Neural progenitor cell (in vitro differentiated cells): Measurements from ENCODE around the gene MED25. TPM values are rescaled to one million over a fixed set of nuclear protein-coding genes. Genes with fewer than 3 reads are reported as not detected.

Experiments
- DNase-seq: peaks from one replicate; pipeline ENCODE4 v3.0.0-alpha.2; 2016; ENCODE audit warnings: low spot score
- H2AFZ ChIP-seq: fragments of 200-600 bp; sonication (generic); replicated peaks from 2 replicates; pipeline ENCODE4 v1.6.1; 2016; ENCODE audit warnings: antibody characterized with exemption
- H3F3A ChIP-seq: fragments of 200-600 bp; sonication (generic); 2 replicates; pipeline ENCODE4 v1.6.1; 2016; ENCODE audit warnings: antibody characterized with exemption, low read depth
- H3K27ac ChIP-seq: fragments of 200-600 bp; sonication (generic); 2 replicates; pipeline ENCODE4 v1.5.1; 2016; ENCODE audit warnings: mild to moderate bottlenecking
- H3K27me3 ChIP-seq: fragments of 200-600 bp; sonication (generic); 2 replicates; pipeline ENCODE4 v1.6.1; 2016; ENCODE audit warnings: mild to moderate bottlenecking, moderate library complexity
- H3K36me3 ChIP-seq: fragments of 200-600 bp; sonication (generic); 2 replicates; pipeline ENCODE4 v1.5.1; 2016
- H3K4me1 ChIP-seq: fragments of 200-600 bp; sonication (generic); 2 replicates; pipeline ENCODE4 v1.6.1; 2016; ENCODE audit warnings: mixed run types
- H3K4me2 ChIP-seq: fragments of 200-600 bp; sonication (generic); 2 replicates; pipeline ENCODE4 v1.6.1; 2016
- H3K4me3 ChIP-seq: fragments of 200-600 bp; sonication (generic); 2 replicates; pipeline ENCODE4 v1.5.1; 2016
- H3K79me2 ChIP-seq: fragments of 200-600 bp; sonication (generic); 2 replicates; pipeline ENCODE4 v1.6.1; 2016; ENCODE audit warnings: low read depth
- H3K9ac ChIP-seq: fragments of 200-600 bp; sonication (generic); 2 replicates; pipeline ENCODE4 v1.6.1; 2016
- H3K9me3 ChIP-seq: fragments of 200-600 bp; sonication (generic); 2 replicates; pipeline ENCODE4 v1.5.1; 2016; ENCODE audit warnings: low read depth
- H4K20me1 ChIP-seq: fragments of 200-600 bp; sonication (generic); 2 replicates; pipeline ENCODE4 v1.6.1; 2016; ENCODE audit warnings: low read depth
- H3K27ac Mint-ChIP-seq: 3 replicates; pipeline ENCODE4 v1.8.0; 2021; ENCODE audit warnings: mixed read lengths
- H3K27me3 Mint-ChIP-seq: 2 replicates; pipeline ENCODE4 v1.8.0; 2022; ENCODE audit warnings: low read depth, mild to moderate bottlenecking, inconsistent platforms, moderate library complexity, mixed read lengths; ENCODE audit not compliant: insufficient read depth
- H3K36me3 Mint-ChIP-seq: 3 replicates; pipeline ENCODE4 v1.8.0; 2021; ENCODE audit warnings: mixed read lengths
- H3K4me1 Mint-ChIP-seq: 3 replicates; pipeline ENCODE4 v1.8.0; 2021; ENCODE audit warnings: mixed read lengths
- H3K4me3 Mint-ChIP-seq: 3 replicates; pipeline ENCODE4 v1.8.0; 2021; ENCODE audit warnings: mild to moderate bottlenecking, moderate library complexity, mixed read lengths
- H3K9me3 Mint-ChIP-seq: 3 replicates; pipeline ENCODE4 v1.8.0; 2020; ENCODE audit warnings: mixed read lengths
- EZH2 ChIP-seq: fragments of 200-600 bp; sonication (generic); IDR thresholded peaks from 2 replicates; pipeline ENCODE4 v1.6.1; 2017; ENCODE audit warnings: antibody characterized with exemption, mild to moderate bottlenecking, moderate library complexity
- EZH2phosphoT487 ChIP-seq: fragments of 200-600 bp; sonication (generic); IDR thresholded peaks from 2 replicates; pipeline ENCODE4 v1.6.1; 2017; ENCODE audit warnings: antibody characterized with exemption
- total RNA-seq: library from RNA; depleted of rRNA; stranded (reverse); fragments of >200 nt; gene quantifications from 2 replicates; pipeline ENCODE4 v1.2.3, GENCODE V29; 2015; ENCODE audit warnings: low replicate concordance
- TF ChIP-seq, protein P1 (sequence below): fragments of 200-600 bp; sonication (generic); IDR thresholded peaks from 2 replicates; pipeline ENCODE4 v1.5.1; 2017; ENCODE audit warnings: antibody characterized with exemption, mild to moderate bottlenecking

Gene MED25
- total RNA-seq, 1 donor from 2014 or later, result 44.9 TPM

DNA sequence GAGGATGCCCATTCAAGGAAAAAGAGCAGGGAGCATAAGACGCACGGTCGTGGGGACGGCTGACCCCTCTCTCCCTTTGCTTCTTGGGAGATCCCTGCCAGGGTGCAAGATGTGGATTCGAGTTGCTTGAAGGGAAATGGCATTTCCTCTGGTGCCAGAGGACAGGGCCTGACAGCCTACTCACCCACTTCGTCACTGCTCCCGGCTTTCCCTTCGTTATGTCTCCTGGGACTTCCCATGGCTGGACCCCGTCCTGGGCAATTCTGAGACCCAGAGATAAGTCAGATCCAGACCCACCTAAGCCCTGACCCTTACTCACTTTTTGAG lies 60.6 kb downstream of the MED25 start:
- peaks cover 4% of the 10 kb centered on the region for H3K36me3 ChIP-seq
- H3K4me2 ChIP-seq, result peak overlapping the region; percentile 76
- peaks cover 20% of the 10 kb centered on the region for H3K4me1 Mint-ChIP-seq
- peaks cover 23% of the 10 kb centered on the region for H3K36me3 Mint-ChIP-seq
- no peak for DNase-seq
- no peaks in the 10 kb centered on the region for H3K9me3 Mint-ChIP-seq
- H3K27ac Mint-ChIP-seq, result no peak overlapping the region
- no peak for TF ChIP-seq EZH2phosphoT487
- TF ChIP-seq, protein P1, sequence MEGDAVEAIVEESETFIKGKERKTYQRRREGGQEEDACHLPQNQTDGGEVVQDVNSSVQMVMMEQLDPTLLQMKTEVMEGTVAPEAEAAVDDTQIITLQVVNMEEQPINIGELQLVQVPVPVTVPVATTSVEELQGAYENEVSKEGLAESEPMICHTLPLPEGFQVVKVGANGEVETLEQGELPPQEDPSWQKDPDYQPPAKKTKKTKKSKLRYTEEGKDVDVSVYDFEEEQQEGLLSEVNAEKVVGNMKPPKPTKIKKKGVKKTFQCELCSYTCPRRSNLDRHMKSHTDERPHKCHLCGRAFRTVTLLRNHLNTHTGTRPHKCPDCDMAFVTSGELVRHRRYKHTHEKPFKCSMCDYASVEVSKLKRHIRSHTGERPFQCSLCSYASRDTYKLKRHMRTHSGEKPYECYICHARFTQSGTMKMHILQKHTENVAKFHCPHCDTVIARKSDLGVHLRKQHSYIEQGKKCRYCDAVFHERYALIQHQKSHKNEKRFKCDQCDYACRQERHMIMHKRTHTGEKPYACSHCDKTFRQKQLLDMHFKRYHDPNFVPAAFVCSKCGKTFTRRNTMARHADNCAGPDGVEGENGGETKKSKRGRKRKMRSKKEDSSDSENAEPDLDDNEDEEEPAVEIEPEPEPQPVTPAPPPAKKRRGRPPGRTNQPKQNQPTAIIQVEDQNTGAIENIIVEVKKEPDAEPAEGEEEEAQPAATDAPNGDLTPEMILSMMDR, result no peak
- TF ChIP-seq EZH2, result no peak
- peaks cover 6% of the 10 kb centered on the region for H3F3A ChIP-seq
- no peak overlapping the region for H3K9ac ChIP-seq
- H3K79me2 ChIP-seq, result peaks cover 30% of the 10 kb centered on the region
- H3K27me3 Mint-ChIP-seq, result peaks cover 2% of the 10 kb centered on the region
- H3K27ac ChIP-seq, result no peak overlapping the region
- no peak overlapping the region for H2AFZ ChIP-seq
- no peak overlapping the region for H3K4me3 Mint-ChIP-seq
- H3K4me1 ChIP-seq, result peaks cover 10% of the 10 kb centered on the region
- peak overlapping the region; percentile 88 for H3K4me3 ChIP-seq
- H3K9me3 ChIP-seq, result no peaks in the 10 kb centered on the region
- H3K27me3 ChIP-seq, result no peaks in the 10 kb centered on the region
- H4K20me1 ChIP-seq, result peaks cover 18% of the 10 kb centered on the region

GRCh38 chr19:49879243-49879963 lies 61.3 kb downstream of the MED25 start:
- TF ChIP-seq EZH2phosphoT487 (no peak), EZH2 (no peak)
- TF ChIP-seq, protein P1, result no peak

DNA sequence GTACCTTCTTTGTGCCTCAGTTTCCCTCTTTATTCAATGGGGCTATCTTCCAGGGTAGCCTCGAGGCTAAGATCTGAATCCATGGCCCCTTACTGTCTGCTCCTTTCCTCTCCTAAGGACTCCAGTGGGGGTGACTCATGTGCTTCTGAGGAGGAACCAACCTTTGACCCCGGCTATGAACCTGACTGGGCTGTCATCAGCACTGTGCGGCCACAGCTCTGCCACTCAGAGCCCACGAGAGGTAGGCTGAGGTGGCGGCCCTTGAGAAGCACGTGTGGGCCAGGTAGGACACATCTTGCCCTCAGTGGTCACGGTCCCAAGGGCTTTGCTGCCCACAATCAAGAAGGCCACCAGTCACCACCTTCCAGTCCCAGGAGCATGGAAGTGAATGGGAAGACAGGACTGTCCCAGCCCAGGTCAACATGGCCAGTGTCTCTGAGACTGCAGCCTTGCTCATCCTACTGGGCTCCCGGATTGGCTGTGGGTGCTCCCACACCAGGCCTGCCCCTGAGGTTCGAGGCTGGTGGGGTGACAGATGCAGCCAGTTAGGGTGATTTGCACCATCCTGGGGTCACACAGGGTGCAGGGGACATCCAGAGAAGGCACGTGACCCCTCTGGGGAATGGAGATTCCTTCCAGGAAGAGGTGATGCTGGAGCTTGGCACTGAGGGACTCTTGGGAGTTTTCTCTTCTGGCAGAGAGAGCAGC lies 62.2 kb downstream of the MED25 start:
- Mint-ChIP-seq H3K36me3 (peaks cover 31% of the 10 kb centered on the region), H3K4me1 (peaks cover 16% of the 10 kb centered on the region), H3K9me3 (no peaks in the 10 kb centered on the region), H3K27ac (no peak overlapping the region), H3K27me3 (peaks cover 2% of the 10 kb centered on the region), H3K4me3 (no peak overlapping the region)
- no peak overlapping the region for H3K9ac ChIP-seq
- H3K36me3 ChIP-seq, result peaks cover 4% of the 10 kb centered on the region
- no peak overlapping the region for H3K4me3 ChIP-seq
- no peaks in the 10 kb centered on the region for H3K27me3 ChIP-seq
- H3K9me3 ChIP-seq, result no peaks in the 10 kb centered on the region
- H2AFZ ChIP-seq, result no peak overlapping the region
- H3K4me1 ChIP-seq, result peaks cover 10% of the 10 kb centered on the region
- TF ChIP-seq EZH2phosphoT487, result no peak
- no peak for TF ChIP-seq EZH2
- TF ChIP-seq, protein P1, result no peak
- peaks cover 6% of the 10 kb centered on the region for H3F3A ChIP-seq
- H3K27ac ChIP-seq, result no peak overlapping the region
- H3K4me2 ChIP-seq, result no peak overlapping the region
- no peak for DNase-seq
- H4K20me1 ChIP-seq, result peaks cover 18% of the 10 kb centered on the region
- peaks cover 19% of the 10 kb centered on the region for H3K79me2 ChIP-seq

More at GRCh38 chr19:49879243-49879963, 61.3 kb downstream of the MED25 start:
- no peak for DNase-seq
- peaks cover 2% of the 10 kb centered on the region for H3K27me3 Mint-ChIP-seq
- Histone ChIP-seq H3K79me2 (peaks cover 28% of the 10 kb centered on the region), H3K36me3 (peaks cover 4% of the 10 kb centered on the region), H3F3A (peaks cover 6% of the 10 kb centered on the region), H3K4me1 (peaks cover 10% of the 10 kb centered on the region), H4K20me1 (peaks cover 18% of the 10 kb centered on the region), H3K27me3 (no peaks in the 10 kb centered on the region), H2AFZ (no peak overlapping the region), H3K9me3 (no peaks in the 10 kb centered on the region), H3K9ac (no peak overlapping the region), H3K4me2 (peak overlapping the region; percentile 76), H3K4me3 (no peak overlapping the region), H3K27ac (no peak overlapping the region)
- H3K27ac Mint-ChIP-seq, result no peak overlapping the region
- H3K4me1 Mint-ChIP-seq, result peaks cover 20% of the 10 kb centered on the region
- peaks cover 25% of the 10 kb centered on the region for H3K36me3 Mint-ChIP-seq
- H3K9me3 Mint-ChIP-seq, result no peaks in the 10 kb centered on the region
- H3K4me3 Mint-ChIP-seq, result no peak overlapping the region
